Neural cell (in vitro differentiated cells): Measurements from ENCODE around the gene LRRC15.

ENCODE experiments used
- EP300 ChIP-seq: fragments of 450-650 bp; conservative IDR thresholded peaks from 2 replicates; pipeline ENCODE4 v1.6.1; 2014; ENCODE audit warnings: antibody characterized with exemption, mild to moderate bottlenecking, moderate library complexity; ENCODE audit not compliant: poor library complexity, severe bottlenecking
- EZH2 ChIP-seq: fragments of 200-600, 300-800 bp; shearing (Covaris generic), sonication (generic); IDR thresholded peaks from 2 replicates; pipeline ENCODE4 v1.6.1; 2014; ENCODE audit warnings: antibody characterized with exemption, low read length, borderline replicate concordance, mild to moderate bottlenecking; ENCODE audit not compliant: insufficient read depth, poor library complexity, severe bottlenecking
- TAF1 ChIP-seq: IDR thresholded peaks from 2 replicates; pipeline ENCODE4 v1.6.1; 2012; ENCODE audit warnings: low read depth
- TF ChIP-seq, protein P1 (sequence below): fragments of 450-650 bp; IDR thresholded peaks from 2 replicates; pipeline ENCODE4 v1.5.1; 2014; ENCODE audit warnings: antibody characterized with exemption, mild to moderate bottlenecking, moderate library complexity; ENCODE audit not compliant: poor library complexity, severe bottlenecking

DNA sequence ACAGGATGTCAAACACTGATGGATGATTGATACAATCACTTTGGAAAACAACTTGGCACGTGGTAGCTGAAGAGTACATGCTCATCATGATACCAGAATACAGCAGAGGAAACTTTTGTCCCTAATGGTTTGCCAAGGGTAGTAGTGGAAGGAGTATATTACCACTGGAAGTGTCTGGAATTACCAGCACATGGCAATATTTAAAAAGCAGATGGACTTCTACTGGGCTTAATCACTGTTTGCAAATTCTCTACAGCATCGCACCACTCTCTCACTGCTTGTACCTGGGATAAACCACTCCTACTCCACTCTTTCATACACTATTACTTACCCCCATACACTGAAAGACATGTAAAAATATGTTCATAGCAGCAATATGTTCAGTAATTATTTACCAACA is 49.1 kb upstream of the LRRC15 start:
- TF ChIP-seq TAF1 (no peak), EZH2 (no peak), EP300 (no peak)
- TF ChIP-seq, protein P1, sequence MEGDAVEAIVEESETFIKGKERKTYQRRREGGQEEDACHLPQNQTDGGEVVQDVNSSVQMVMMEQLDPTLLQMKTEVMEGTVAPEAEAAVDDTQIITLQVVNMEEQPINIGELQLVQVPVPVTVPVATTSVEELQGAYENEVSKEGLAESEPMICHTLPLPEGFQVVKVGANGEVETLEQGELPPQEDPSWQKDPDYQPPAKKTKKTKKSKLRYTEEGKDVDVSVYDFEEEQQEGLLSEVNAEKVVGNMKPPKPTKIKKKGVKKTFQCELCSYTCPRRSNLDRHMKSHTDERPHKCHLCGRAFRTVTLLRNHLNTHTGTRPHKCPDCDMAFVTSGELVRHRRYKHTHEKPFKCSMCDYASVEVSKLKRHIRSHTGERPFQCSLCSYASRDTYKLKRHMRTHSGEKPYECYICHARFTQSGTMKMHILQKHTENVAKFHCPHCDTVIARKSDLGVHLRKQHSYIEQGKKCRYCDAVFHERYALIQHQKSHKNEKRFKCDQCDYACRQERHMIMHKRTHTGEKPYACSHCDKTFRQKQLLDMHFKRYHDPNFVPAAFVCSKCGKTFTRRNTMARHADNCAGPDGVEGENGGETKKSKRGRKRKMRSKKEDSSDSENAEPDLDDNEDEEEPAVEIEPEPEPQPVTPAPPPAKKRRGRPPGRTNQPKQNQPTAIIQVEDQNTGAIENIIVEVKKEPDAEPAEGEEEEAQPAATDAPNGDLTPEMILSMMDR = no peak
